SK-N-MC (cell line): ENCODE results near the gene ZNF205.

ENCODE experiments used
- EZH2 ChIP-seq: fragments of 200-600 bp; sonication (generic); IDR thresholded peaks from one replicate; pipeline ENCODE4 v1.6.1; 2017; ENCODE audit warnings: antibody characterized with exemption
- FOXP2 ChIP-seq: optimal IDR thresholded peaks from 2 replicates; pipeline ENCODE3; 2011; ENCODE audit warnings: mild to moderate bottlenecking, moderate library complexity; ENCODE audit not compliant: insufficient read depth; ENCODE audit errors: extremely low read length, control extremely low read depth
- POLR2AphosphoS5 ChIP-seq: IDR thresholded peaks from 2 replicates; pipeline ENCODE4 v1.6.1; 2012; ENCODE audit warnings: mild to moderate bottlenecking, low read depth, low read length, borderline replicate concordance

- TF ChIP-seq POLR2AphosphoS5 = no peak
- no peak for TF ChIP-seq EZH2
- no peak for TF ChIP-seq FOXP2
These were observed 28.4 kb downstream of the ZNF205 start for GRCh38 chr16:3140603-3141427.
